Measurements from ENCODE around the gene HNRNPLL.
"Not testable (repeated sequence)": the region's sequence is repeated elsewhere in the genome, so short reads cannot be mapped to it uniquely, and the experiment has no call there.

The HNRNPLL gene

DNA sequence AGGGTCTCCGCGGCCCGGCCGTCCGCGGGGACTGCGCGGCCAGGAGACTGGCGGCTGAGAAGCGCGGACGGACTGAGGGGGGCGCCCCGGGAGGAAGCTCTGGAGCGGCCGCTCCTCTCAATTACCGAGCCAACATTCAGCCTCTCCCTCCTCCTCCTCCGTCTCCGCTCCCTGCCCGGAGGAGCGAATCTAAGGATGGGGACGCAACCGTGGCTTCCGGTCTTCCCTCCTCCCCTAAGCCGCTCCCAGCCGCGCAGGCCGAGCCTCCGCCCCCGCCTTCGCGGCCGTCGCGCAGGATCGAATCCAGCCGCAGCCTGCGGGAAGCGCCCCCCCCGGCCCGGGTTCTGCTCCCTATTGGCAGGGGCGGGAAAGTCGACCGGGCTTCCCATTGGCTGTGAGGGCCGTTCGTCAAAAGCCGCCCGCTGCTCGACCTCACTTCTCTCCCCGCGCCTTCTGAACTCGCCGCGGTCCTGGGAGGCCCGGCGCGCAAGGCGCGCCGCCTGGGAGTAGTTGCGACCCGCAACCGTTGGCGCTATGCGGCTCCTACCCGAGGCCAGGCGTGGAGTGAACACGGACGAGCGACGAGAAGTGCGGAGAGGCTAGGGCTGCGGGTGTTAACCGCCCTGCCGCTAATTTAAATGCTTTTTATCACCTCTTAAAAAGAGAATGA lies at the start of gene HNRNPLL:
TSS of gene HNRNPLL (minus strand) at position 197 of the 670 bp plus-strand sequence. CDS start 302 bp downstream, outside the sequence.
- DNase-seq: peak; percentile 89 to 94

- no peak for DNase-seq
Observed at GRCh38 chr2:38650717-38651116, 48.0 kb upstream of the HNRNPLL start.

- DNase-seq: no peak
Observed at GRCh38 chr2:38650012-38650411, 47.3 kb upstream of the HNRNPLL start.

DNA sequence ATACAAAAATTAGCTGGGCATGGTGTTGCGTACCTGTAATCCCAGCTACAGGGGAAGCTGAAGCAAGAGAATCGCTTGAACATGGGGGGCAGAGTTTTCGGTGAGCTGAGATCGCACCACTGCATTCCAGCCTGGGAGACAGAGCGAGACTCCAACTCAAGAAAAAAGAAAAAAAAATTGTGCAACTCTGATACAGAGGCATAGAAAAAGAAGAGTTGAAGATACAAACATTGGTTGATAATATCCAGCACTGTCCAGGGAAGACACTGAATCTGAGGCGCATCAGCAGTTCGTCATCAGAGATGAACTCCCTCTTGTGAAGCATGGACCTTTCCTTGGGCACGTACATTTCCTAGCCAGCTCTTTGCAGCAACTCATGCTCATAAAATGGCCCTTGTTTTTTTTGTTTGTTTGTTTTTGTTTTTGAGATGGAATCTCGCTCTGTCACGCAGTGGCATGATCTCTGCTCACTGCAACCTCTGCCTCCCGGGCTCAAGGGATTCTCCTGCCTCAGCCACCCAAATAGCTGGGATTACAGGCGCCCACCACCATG lies 46.5 kb upstream of the HNRNPLL start:
- no peak for DNase-seq

DNA sequence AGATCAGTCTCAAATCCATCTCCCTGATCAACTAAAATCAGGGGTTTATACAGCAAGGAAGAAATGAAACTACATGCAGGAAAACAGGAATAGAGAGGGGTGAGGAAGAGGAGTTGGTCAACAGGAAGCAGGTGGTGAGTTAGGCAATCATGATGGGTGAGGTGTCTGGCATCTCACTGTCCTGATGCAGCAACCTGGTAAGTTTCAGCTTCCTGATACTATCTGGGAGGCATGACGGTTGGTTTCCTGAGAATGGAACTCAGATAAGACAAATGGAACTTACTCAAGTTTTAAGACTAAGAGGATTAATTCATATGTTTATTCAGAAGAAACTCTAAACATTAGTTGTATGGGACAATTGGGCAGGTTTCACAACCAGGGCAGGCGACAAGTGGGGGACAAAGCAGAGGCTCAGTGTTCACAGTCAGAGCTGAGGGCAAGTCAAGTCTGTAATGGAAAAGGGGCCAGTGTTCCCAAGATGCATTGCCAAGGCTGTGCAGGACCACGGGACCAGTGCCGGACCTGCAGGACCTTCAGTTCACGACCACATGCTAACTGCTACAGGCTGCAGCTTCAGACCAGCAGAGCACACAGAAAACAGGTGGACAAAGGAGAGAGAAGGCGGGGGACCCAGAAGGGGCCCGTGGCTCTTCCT lies 45.5 kb upstream of the HNRNPLL start:
- DNase-seq: peak in 1 of 2 donors; percentile 44

DNA sequence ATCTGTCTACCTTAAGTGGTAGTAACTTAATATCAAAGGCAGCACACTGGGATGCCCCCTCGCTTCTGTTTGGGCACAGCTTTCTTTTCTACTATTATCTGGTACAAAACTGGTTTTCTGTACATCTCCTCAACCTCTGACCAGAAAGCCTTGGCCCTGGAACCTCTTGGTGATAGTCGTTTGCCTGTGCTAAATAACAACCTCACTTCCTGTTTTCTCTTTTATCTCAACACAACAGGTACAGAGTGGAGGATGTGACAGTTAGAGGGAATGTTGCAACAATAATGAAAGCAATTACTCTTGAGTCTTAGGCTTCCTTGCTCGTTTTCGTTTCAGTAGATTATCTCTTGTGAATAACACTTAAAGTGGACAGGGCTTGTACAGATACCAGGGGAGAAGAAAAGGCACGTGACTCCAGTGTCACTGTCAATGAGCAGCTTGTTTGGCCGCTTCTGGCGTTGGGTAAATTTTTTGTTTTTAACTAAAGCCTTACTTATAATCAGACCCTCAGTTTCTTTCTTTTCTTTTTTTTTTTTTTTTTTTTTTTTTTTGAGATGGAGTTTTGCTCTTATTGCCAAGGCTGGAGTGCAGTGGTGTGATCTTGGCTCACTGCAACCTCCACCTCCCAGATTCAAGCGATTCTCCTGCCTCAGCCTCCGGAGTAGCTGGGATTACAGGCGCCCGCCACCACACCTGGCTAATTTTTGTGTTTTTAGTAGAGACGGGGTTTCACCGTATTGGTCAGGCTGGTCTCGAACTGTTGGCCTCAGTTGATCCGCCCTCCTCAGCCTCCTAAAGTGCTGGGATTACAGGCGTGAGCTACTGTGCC lies 41.2 kb upstream of the HNRNPLL start:
- peak in 1 of 2 donors; percentile 58 for DNase-seq

DNA sequence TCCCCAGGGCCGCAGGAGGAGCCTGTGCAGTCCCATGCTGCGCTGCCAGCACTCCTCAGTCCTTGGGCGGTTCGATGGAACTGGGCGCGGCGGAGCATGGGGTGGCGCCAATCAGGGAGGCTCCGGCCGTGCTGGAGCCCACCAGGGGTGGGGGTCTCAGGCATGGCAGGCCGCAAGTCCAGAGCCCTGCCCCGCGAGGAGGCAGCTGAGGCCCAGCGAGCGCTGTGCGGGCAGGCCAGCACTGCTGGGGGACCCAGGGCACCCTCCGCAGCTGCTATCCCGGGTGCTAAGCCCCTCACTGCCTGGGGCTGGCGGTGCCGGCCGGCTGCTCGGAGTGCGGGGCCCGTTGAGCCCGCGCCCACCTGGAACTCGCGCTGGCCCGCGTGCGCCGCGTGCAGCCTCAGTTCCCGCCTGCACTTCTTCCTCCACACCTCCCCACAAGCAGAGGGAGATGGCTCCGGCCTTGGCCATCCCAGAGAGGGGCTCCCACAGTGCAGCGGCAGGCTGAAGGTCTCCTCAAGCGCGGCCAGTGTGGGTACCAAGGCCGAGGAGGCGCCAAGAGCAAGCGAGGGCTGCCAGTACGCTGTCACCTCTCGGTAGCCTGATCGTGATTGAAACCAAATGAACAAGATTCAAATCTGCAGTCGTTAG lies 40.4 kb upstream of the HNRNPLL start:
- no peak for DNase-seq

GRCh38 chr2:38642373-38643017 lies 39.8 kb upstream of the HNRNPLL start:
- DNase-seq: not testable (repeated sequence)

GRCh38 chr2:38636069-38636468 lies 33.3 kb upstream of the HNRNPLL start:
- DNase-seq: no peak

GRCh38 chr2:38635139-38635538 lies 32.4 kb upstream of the HNRNPLL start:
- no peak for DNase-seq

DNA sequence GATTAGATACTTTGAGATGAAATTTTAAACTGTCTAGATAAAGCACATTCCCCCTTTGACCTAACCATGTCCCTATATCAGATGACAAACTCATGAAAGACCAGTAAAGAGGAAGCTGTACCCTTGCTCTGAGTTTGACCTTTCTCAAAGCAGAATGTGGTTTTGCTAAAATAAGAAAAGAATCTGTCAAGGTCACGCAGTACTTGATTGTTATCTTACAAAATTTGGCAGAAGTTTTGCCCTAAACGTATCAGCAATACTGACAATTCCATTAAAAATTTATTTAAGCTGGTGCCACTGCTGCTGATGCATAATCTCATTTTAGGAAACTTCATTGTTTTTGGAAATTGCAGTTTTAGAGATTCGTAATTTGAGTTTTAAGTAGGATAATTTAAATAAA lies 32.0 kb upstream of the HNRNPLL start:
- DNase-seq: no peak

GRCh38 chr2:38633895-38634294 lies 31.2 kb upstream of the HNRNPLL start:
- no peak for DNase-seq

- DNase-seq: no peak
Observed at GRCh38 chr2:38632980-38633379, 30.3 kb upstream of the HNRNPLL start.

DNA sequence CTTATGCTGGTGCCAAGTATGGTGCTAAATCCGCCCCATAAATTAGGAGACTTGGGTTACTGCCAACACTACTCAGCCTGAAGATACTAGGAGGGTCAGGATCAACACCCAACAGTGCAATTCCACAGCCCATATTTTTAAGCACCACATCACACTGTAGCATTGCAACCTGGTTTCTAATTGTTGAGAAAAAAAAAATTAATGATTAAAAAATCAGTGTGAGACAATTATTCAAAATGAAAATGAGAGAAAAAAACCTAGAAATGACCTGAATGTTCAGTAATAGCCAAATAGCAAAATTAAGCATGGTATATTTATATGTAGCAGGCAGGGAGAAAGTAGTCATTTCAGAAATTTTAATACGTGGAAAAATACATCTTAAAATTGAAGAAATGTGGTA lies 29.2 kb upstream of the HNRNPLL start:
- DNase-seq: no peak

DNA sequence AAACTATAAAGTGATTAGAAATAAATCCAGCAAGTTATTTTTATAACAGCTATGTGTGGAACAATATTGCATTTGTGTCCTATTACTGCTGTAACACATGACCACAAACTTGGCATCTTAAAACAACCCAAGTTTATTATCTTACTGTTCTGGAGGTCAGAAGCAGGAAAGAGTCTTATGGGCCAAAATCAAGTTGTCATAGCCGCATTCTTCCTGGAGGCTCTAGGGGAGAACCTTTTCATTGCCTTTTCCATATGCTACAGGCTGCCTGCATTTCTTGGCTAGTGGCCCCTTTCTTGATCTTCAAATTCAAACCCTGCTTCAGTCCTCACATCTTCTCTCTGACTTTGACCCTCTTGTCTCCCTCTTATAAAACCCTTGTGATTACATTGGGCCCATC lies 27.0 kb upstream of the HNRNPLL start:
- no peak for DNase-seq

DNA sequence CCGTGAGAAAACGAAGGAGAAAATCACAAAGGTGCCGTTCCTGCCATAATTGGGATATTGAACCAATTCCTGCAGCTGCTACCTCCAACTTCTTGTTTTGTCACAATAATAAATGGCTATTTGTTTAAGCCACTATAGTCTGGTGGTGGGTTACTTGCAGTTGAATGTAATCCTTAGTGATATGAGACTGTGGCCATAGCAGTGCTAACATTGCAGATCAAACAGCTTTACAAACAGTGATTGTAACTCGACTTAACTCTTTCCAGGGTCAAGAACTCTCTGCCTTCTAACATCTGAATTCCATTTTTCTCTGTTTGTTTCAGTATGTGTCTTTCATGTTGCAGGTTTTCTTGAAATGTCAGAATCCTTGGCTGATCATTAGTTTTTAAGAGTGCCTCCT lies 24.7 kb upstream of the HNRNPLL start:
- DNase-seq: no peak

DNA sequence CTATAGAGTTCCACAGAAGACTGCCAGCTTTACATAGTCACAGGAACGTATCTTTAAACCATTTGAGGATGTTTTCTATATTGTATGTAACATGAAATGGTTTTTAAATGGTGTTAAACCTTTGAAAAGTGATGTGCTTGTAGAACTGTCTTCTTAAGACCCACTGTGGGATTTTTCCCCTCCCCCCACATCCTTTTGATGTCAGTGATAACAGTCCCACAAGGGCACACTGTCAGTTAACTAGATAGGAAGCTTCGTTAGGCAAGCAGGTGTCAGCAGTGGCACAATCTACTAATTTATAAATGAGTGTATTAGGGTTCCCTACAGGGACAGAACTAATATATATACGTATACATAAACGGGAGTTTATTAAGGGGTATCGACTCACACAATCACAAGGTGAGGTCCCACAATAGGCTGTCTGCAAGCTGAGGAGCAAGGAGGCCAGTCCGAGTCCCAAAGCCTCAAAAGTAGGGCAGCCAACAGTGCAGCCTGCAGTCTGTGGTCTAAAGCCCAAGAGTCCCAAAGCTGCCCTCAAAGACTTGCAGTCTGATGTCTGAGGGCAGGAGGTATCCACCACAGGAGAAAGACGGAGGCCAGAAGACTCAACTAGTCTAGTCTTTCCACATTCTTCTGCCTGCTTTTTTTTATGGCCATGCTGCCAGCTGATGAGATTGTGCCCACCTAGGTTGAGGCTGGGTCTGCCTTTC lies 23.8 kb upstream of the HNRNPLL start:
- DNase-seq: peak; percentile 27 to 72

DNA sequence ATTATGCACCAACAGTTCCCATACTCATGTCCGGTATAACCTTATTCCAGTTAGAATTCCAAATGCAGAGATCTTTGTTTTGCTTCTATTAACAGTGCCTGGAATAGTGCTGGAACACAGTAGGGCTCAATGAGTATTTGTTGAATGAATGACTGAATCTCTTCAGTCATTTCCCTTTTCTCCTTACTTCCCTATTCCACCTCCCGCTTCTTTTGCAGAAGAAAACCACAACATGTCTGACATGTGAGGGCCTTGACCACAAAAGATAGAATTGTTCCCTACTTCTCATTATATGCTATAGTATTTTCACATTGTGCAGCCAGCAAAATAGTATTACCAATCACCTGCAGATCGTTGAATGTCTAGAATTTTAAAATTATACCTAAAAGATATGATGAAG lies 19.5 kb upstream of the HNRNPLL start:
- DNase-seq: no peak

DNA sequence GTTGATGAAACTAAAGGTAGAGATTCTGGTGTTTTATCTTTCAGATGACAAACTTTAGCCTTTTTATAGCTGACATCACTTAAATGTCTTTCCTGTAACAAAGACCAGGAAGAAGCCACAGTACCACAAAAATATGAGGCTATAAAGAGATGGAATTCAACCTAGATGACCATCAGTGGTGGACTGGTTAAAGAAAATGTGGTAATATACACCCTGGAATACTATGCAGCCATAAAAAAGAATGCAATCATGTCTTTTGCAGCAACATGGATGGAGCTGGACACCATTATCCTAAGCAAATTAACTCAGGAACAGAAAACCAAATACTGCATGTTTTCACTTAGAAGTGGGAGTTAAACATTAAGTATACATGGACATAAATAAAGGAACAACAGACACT lies 18.3 kb upstream of the HNRNPLL start:
- no peak for DNase-seq

GRCh38 chr2:38620282-38620977 lies 17.7 kb upstream of the HNRNPLL start:
- no peak for DNase-seq

Measured in CD4-positive, alpha-beta T cell treated with Interferon alpha-2 for 1 hour (primary cell).